GM19099 (cell line): Measurements from ENCODE around the gene NMNAT1.

Experiments used
- POLR2A ChIP-seq: IDR thresholded peaks from 3 replicates; pipeline ENCODE4 v1.6.1; 2011; ENCODE audit warnings: low read depth; ENCODE audit not compliant: insufficient read length; ENCODE audit errors: extremely low read depth

Gene NMNAT1

DNA sequence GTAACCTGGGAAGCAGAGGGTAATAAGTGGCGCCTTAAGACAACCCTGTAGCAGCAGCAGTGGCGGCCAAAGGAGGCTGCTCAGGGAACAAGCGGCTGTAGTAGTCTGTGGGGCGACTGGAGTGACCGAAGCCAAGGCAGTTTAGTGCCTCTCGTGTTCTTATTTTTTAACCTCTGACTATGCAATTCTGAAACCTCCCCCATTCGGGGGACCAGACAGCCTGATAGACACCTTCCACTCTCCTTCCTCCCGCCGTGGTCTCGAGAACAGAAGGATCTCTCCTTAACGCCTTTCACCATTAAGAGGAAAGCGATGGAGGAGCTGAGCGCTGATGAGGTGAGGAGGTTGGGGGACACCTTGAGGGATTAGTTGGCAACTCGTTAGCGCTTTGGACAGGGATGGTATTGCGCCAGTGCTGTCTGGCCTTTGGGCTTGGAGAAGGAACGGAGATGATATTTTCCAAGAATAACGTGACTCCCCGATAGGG, 90.1 kb downstream of the NMNAT1 start:
- no peak for TF ChIP-seq POLR2A
